NCI-H345 (cell line): ENCODE results near the gene ARHGEF39.
"Not testable (repeated sequence)": the region's sequence is repeated elsewhere in the genome, so short reads cannot be mapped to it uniquely, and the experiment has no call there.

Experiments used
- DNase-seq: peaks from one replicate; lab custom pipeline; 2025; lab: John Stamatoyannopoulos, UW

ARHGEF39 gene

DNA sequence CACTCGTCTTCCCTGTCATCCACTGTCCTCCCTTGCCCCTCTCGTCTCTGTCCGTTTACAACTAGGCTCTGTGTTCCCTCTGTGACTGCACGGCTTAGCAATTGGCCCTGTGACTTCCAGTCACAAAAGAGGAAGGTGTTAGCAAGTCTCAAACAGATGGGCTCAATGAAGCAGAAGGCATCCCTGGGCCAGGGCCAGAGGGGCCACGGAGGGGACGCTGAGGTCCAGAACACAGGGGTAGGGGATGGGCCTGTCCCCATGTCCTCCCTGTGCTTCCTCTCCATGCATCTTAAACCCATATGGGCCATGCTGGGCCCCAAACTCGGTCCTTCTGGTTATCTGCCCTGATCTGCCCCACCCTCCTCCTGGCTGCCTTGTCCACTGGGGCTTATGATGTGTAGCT, 46.7 kb downstream of the ARHGEF39 start, which contains the start of gene CD72:
Gene CD72 (minus strand): TSS at position 89 of the 403 bp plus-strand sequence. CDS start 110 bp downstream, outside the sequence.
- DNase-seq: no peak

DNA sequence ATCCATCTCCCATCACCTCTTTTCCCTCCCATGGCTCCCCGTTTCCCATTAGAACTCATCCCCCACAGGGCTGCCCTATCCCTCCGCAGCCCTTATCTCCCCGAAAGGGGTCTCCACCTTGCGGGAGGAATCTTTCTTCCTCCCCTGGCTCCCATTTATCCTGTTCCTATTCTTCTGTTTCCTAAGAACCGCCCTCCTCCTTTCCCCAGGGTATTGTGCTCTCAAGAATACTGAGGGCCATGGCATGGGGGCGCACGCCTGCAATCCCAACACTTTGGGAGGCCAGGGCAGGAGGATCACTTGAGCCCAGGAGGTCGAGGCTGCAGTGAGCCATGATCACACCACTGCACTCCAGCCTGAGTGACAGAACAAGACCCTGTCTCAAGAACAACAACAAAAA, 47.4 kb downstream of the ARHGEF39 start:
- DNase-seq: no peak

DNA sequence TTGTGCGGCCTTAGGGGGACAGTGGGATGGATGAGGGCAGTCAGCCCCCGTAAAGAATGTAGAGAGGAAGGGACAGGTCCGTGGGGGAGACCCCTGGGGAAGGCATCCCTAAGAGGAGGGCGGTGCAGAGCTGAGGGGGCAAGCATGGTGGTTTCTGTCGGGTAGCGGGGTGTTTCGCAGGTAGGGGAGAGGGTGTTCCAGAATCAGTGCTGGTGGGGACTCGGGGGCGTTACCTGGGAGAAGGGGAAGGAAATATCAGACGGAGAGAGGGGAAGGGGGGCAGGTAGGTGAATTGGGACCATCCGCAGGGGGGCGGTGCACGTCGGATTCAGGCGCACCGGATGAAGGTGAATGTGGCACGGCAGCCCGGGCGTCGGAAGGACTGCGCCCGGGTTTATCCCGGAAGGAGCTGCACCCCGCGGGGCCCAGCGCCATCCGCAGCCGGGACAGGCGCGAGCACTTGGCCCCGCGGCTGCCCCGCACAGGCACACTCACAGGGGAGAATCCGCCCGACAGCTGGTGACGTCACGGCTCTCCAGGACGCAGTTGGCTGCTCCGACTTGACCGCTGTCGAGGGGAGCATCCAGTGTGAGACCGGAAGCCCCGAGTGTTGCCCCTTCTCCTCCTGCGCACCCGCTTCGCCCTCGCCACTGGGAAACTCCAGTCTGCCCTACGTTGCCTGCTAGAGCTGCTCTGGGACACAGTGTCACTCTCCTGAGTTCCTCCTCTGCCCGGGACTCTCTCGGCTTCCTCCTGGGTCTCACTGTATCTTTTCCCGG, 48.1 kb downstream of the ARHGEF39 start:
- DNase-seq: peak; percentile 35

DNA sequence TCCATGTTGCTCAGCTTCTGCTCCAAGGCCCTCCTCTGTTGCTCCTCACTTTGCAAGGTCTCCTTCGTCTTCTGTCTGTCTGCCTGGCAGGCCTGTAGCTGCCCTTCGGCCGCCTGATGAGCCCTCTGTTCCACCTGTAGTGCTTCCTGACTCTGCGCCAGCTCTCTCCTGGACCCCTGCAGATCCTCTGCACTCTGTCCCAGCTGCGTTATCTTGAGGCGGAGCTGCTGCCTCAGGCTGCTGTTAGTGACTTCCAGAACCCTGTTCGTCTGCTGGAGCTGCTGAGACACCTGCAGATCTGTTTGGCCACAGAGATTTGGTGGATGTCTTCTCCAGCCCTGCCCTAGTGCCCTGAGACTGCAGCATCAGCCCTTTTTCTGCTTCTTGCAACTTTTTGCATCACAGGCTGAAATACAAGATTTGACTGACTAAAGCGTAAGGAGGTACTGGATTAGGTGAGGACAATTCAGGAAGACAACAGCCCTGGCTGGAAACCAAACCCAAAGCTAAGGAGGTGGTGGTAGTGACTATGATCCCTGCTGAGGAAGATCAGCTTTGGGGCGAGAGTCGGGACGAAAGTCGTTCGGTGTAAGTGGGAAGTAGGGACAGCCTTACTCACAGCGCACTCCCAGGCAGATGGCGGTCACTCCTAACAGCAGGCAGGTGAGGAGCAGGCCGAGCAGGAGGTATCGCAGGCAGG, 48.9 kb downstream of the ARHGEF39 start:
- peak; percentile 37 for DNase-seq

DNA sequence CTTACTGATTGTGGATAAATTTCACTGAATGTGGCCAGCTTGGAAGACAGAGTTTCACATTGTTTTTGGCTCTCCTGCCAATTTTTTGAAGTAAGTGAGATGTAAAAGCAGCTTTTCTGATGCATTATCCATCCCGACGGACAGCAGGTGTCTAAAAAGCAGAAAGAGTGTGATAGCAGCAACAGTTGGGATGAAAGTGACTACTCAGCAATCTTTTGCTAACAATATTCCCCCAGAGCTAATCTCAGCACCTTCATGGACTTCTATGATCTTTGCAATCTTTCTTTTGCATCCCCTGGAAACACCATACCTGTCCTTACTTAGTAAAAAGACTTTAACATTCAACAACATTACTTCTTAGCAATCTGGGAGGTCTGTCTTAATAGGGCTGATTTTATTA, 52.2 kb downstream of the ARHGEF39 start:
- no peak for DNase-seq

DNA sequence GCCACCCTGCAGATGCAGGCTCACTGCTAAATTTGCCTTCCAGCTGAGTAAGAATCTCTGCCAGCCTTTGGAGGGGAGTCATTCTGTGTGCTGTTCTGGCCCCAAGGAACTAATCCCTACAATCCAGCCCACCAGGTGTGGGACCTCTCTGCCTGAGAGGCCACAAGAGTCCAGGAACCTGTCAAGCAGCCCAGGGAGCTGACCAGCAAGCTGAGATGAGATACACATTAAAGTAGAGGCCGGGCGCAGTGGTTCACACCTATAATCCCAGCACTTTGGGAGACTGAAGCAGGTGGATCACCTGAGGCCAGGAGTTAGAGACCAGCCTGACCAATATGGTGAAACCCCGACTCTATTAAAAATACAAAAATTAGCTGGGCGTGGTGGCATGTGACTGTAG, 52.9 kb downstream of the ARHGEF39 start:
- DNase-seq: not testable (repeated sequence)

DNA sequence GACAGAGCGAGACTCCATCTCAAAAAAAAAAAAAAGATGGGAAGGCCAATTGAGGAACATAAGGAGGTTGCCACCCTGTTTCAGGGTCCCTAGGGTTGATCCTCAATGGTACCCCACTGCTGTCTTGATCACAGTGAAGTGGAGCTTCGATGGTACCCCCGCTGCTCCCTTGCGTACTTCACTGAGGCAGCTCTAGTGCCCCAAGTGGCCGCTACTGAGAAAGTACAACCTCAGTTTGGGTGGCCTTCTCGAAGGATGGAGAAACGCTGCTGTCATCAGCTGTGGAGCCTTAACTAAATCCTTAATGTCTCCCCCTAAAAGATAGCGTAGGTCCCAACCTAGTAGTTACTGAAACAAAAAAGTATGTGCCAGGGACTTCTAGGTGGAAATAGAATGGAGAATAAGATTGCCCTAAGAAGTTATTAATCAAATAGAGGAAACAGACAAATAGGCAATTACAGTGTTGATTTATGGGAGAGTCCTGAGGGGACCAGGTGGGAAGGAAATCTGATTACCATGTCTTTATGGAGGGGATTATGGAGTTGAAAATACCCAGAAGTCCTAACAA, 53.7 kb downstream of the ARHGEF39 start:
- peak; percentile 40 for DNase-seq

DNA sequence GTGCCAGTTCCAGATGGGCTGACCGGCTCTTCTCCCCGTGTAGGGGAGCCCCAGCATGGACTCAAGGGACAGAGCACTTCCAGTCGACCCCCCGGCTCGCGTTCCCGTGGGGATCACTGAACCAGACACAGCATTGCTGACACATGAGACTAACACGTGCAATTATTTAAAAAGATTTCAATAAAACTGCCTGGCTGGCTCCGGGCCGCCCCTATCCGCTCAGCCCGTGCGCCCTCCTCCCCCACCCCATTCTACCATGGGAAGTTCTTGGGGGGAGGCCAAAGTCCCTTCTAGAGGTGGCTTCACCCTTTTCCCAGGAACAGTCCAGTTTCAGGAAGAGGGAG, 55.2 kb downstream of the ARHGEF39 start:
- no peak for DNase-seq
